H1 (cell line): ENCODE results near the gene KIF25. TPM values are rescaled to one million over a fixed set of nuclear protein-coding genes. Genes with fewer than 3 reads are reported as not detected.

ENCODE experiments used
- CTCF ChIA-PET: fragments of 300-600 bp; sonication (Branson Sonifier 250); formaldehyde crosslinking; loops from one replicate; lab custom pipeline; 2021; ENCODE audit not compliant: partially characterized antibody; lab: Charles Lee
- POLR2A ChIA-PET: fragments of 300-600 bp; sonication (Branson Sonifier 250); formaldehyde crosslinking; loops from one replicate; lab custom pipeline; 2021; ENCODE audit warnings: inconsistent platforms; ENCODE audit not compliant: partially characterized antibody; lab: Charles Lee
- DNase-seq, 2 experiments: peaks; one replicate each; pipeline versions ENCODE4 v3.0.0 to v3.0.0-alpha.2; 2010 to 2022; ENCODE audit warnings: low spot score in 2 of 2, low read depth in 1 of 2, mixed read lengths in 1 of 2
- FAIRE-seq: peaks from 2 replicates; lab custom pipeline; 2011; peaks lifted over from hg19 to GRCh38; lab: Jason Lieb, UNC
- H2AFZ ChIP-seq: 2 replicates; pipeline ENCODE4 v1.8.1; 2012; ENCODE audit warnings: low read length, inconsistent platforms
- H2AK5ac ChIP-seq: 2 replicates; pipeline ENCODE4 v1.6.1; 2013; ENCODE audit warnings: low read depth, low read length
- H2BK120ac ChIP-seq: replicated peaks from 2 replicates; pipeline ENCODE3; 2013; ENCODE audit warnings: low read depth, low read length, inconsistent platforms
- H2BK12ac ChIP-seq: 2 replicates; pipeline ENCODE4 v1.6.1; 2013; ENCODE audit warnings: low read depth, low read length
- H2BK15ac ChIP-seq: 2 replicates; pipeline ENCODE4 v1.6.1; 2013; ENCODE audit warnings: low read length
- H2BK20ac ChIP-seq: 2 replicates; pipeline ENCODE4 v1.6.1; 2013; ENCODE audit warnings: low read length
- H2BK5ac ChIP-seq: 2 replicates; pipeline ENCODE4 v1.6.1; 2013; ENCODE audit warnings: low read depth, low read length
- H3K14ac ChIP-seq: 2 replicates; pipeline ENCODE4 v1.6.1; 2013; ENCODE audit warnings: inconsistent platforms; ENCODE audit not compliant: insufficient read length
- H3K18ac ChIP-seq: 2 replicates; pipeline ENCODE4 v1.6.1; 2013; ENCODE audit warnings: low read length; ENCODE audit errors: extremely low read depth
- H3K23ac ChIP-seq: 2 replicates; pipeline ENCODE4 v1.6.1; 2013; ENCODE audit warnings: inconsistent platforms; ENCODE audit not compliant: insufficient read length
- H3K23me2 ChIP-seq: 2 replicates; pipeline ENCODE4 v1.6.1; 2013; ENCODE audit warnings: low read depth, low read length
- H3K27ac ChIP-seq: 2 replicates; pipeline ENCODE4 v1.6.1; 2011; ENCODE audit warnings: low read depth, low read length, inconsistent platforms
- H3K27me3 ChIP-seq, 4 experiments: replicated peaks in 1 of 4; 1 replicate in 1 of 4; 2 replicates in 3 of 4; pipeline versions ENCODE4 v1.6.1 to v1.8.1; 2011 to 2013; ENCODE audit warnings: low read length in 3 of 4, mild to moderate bottlenecking in 3 of 4, inconsistent platforms in 2 of 4, mixed read lengths in 2 of 4, moderate library complexity in 1 of 4; ENCODE audit not compliant: control insufficient read depth in 3 of 4, insufficient read depth in 3 of 4; ENCODE audit errors: extremely low read depth in 1 of 4
- H3K36me3 ChIP-seq, 4 experiments: 2 replicates each; pipeline versions ENCODE4 v1.6.1 to v1.8.1; 2011 to 2013; ENCODE audit warnings: mild to moderate bottlenecking in 4 of 4, low read length in 3 of 4, moderate library complexity in 2 of 4, control low read depth in 1 of 4, inconsistent platforms in 1 of 4; ENCODE audit not compliant: insufficient read depth in 4 of 4, control insufficient read depth in 2 of 4
- H3K4ac ChIP-seq: replicated peaks from 2 replicates; pipeline ENCODE3; 2013; ENCODE audit warnings: low read length, low read depth, mixed read lengths, inconsistent platforms; ENCODE audit not compliant: insufficient read length
- H3K4me1 ChIP-seq, 4 experiments: replicated peaks in 1 of 4; 1 replicate in 1 of 4; 2 replicates in 3 of 4; pipeline versions ENCODE4 v1.6.1 to v1.8.1; 2011 to 2013; ENCODE audit warnings: low read length in 3 of 4, inconsistent platforms in 2 of 4, mixed read lengths in 1 of 4; ENCODE audit not compliant: insufficient read depth in 4 of 4, control insufficient read depth in 3 of 4
- H3K4me2 ChIP-seq, 2 experiments: 2 replicates each; pipeline versions ENCODE4 v1.6.1 to v1.8.1; 2011 to 2013; ENCODE audit warnings: low read depth in 2 of 2, low read length in 2 of 2, control low read depth in 1 of 2, inconsistent platforms in 1 of 2, mild to moderate bottlenecking in 1 of 2; ENCODE audit not compliant: insufficient read depth in 1 of 2
- H3K4me3 ChIP-seq, 4 experiments: fragments of 200-600, 300-600 bp in 1 of 4; sonication (generic), shearing (Covaris generic), sonication (Bioruptor Twin) in 1 of 4; 2 replicates each; pipeline versions ENCODE4 v1.5.1 to v1.8.1; 2011 to 2016; ENCODE audit warnings: low read length in 4 of 4, low read depth in 3 of 4, control low read depth in 2 of 4, inconsistent platforms in 2 of 4, mild to moderate bottlenecking in 2 of 4, mixed read lengths in 1 of 4, moderate library complexity in 1 of 4; ENCODE audit not compliant: insufficient read depth in 2 of 4; ENCODE audit errors: extremely low read depth in 1 of 4
- H3K56ac ChIP-seq: replicated peaks from 2 replicates; pipeline ENCODE3; 2013; ENCODE audit warnings: low read depth, mild to moderate bottlenecking, mixed read lengths, low read length, inconsistent platforms; ENCODE audit not compliant: insufficient read length
- H3K79me1 ChIP-seq: 2 replicates; pipeline ENCODE4 v1.6.1; 2013; ENCODE audit warnings: low read depth, low read length, control low read depth
- H3K79me2 ChIP-seq, 2 experiments: 2 replicates each; pipeline versions ENCODE4 v1.6.1 to v1.8.1; 2012 to 2013; ENCODE audit warnings: low read length in 2 of 2, mild to moderate bottlenecking in 2 of 2, inconsistent platforms in 1 of 2; ENCODE audit not compliant: insufficient read depth in 2 of 2, control insufficient read depth in 1 of 2
- H3K9ac ChIP-seq, 4 experiments: replicated peaks in 1 of 4; 1 replicate in 1 of 4; 2 replicates in 3 of 4; pipeline versions ENCODE4 v1.6.1 to v1.8.1; 2011 to 2013; ENCODE audit warnings: low read depth in 3 of 4, low read length in 3 of 4, control low read depth in 2 of 4, mild to moderate bottlenecking in 2 of 4, moderate library complexity in 2 of 4, inconsistent platforms in 1 of 4; ENCODE audit errors: extremely low read depth in 1 of 4
- H3K9me3 ChIP-seq, 2 experiments: 2 replicates each; pipeline versions ENCODE4 v1.6.1 to v1.8.1; 2012 to 2013; ENCODE audit warnings: mild to moderate bottlenecking in 2 of 2, moderate library complexity in 2 of 2, control low read depth in 1 of 2, inconsistent platforms in 1 of 2, low read depth in 1 of 2, low read length in 1 of 2, mixed read lengths in 1 of 2; ENCODE audit not compliant: insufficient read depth in 2 of 2
- H4K20me1 ChIP-seq, 2 experiments: replicated peaks in 1 of 2; 2 replicates each; pipeline versions ENCODE3 to v1.8.1; 2011 to 2013; ENCODE audit warnings: inconsistent platforms in 2 of 2, low read length in 2 of 2, mild to moderate bottlenecking in 1 of 2; ENCODE audit not compliant: insufficient read depth in 2 of 2, control insufficient read depth in 1 of 2
- H4K5ac ChIP-seq: 2 replicates; pipeline ENCODE4 v1.6.1; 2013; ENCODE audit warnings: low read length, low read depth, mixed read lengths, inconsistent platforms; ENCODE audit not compliant: insufficient read length
- H4K8ac ChIP-seq: 2 replicates; pipeline ENCODE4 v1.8.0; 2013; ENCODE audit warnings: mild to moderate bottlenecking, moderate library complexity, low read length, inconsistent platforms; ENCODE audit not compliant: insufficient read depth; ENCODE audit errors: extremely low read depth
- H4K91ac ChIP-seq: replicated peaks from 2 replicates; pipeline ENCODE3; 2013; ENCODE audit warnings: low read length, mixed read lengths, inconsistent platforms; ENCODE audit not compliant: insufficient read length
- JUND ChIP-seq: IDR thresholded peaks from 2 replicates; pipeline ENCODE4 v1.6.1; 2011; ENCODE audit warnings: mild to moderate bottlenecking, improper control_type of control experiment, low read length
- PHF8 ChIP-seq: fragments of 200-600 bp; sonication (generic); conservative IDR thresholded peaks from 2 replicates; pipeline ENCODE4 v1.7.1; 2012; ENCODE audit warnings: low read depth, mild to moderate bottlenecking, inconsistent platforms, low read length, moderate library complexity
- RNF2 ChIP-seq: fragments of 200-900, 300-1000 bp; sonication (generic); IDR thresholded peaks from 2 replicates; pipeline ENCODE4 v1.7.1; 2016; ENCODE audit warnings: borderline replicate concordance, low read depth, mild to moderate bottlenecking, antibody characterized with exemption, low read length; ENCODE audit not compliant: poor library complexity, severe bottlenecking; ENCODE audit errors: missing control alignments
- WGBS, 2 experiments: shearing (Covaris generic) in 1 of 2; methylation state at CpG; one replicate each; pipeline versions ENCODE4 v1.1.6 to v1.1.7; 2013 to 2015; ENCODE audit warnings: low lambda C conversion rate in 2 of 2, mixed read lengths in 2 of 2, inconsistent platforms in 1 of 2, low coverage in 1 of 2, missing lambda C conversion rate in 1 of 2; ENCODE audit not compliant: insufficient replicate concordance in 2 of 2, insufficient coverage in 1 of 2, insufficient read length in 1 of 2; ENCODE audit errors: extremely low coverage in 1 of 2, missing lambda C conversion rate in 1 of 2; 5-methylcytosine and 5-hydroxymethylcytosine counted together
- polyA plus RNA-seq, 7 experiments: library from polyadenylated mRNA; depleted of rRNA in 3 of 7; stranded (reverse) in 5 of 7; unstranded in 2 of 7; fragments of >200 nt in 5 of 7; fragments of 200-250 nt in 2 of 7; gene quantifications; 1 replicate in 5 of 7; 2 replicates in 1 of 7; 4 replicates in 1 of 7; pipeline versions ENCODE4 v1.2.1 to v1.2.3, GENCODE V29; 2011 to 2013; ENCODE audit warnings: missing spikeins in 2 of 7, mixed read lengths in 2 of 7
- total RNA-seq: library from RNA; stranded (reverse); fragmentation: NEBNext Ultra II Directional; extraction: Animal tissue kit (Norgen Biotek cat#: 25700); gene quantifications from 2 replicates; pipeline ENCODE4 v1.2.1, GENCODE V29; 2021

The KIF25 gene
- total and polyA plus RNA-seq, 2 of the 8 experiments (the other 6 are each of a cell fraction or from before 2014, with no cell fraction given), result 1.5 to 2.0 TPM

GRCh38 chr6:168092541-168092940, 95.1 kb downstream of the KIF25 start:
- 80% methylated on average over 8 of the region's 8 CpGs; no CpG with 5 or more reads in 1 of the 2 experiments for WGBS, 2 experiments
- H3K36me3 ChIP-seq, result no peaks in the 10 kb centered on the region
- no peak overlapping the region for H3K18ac ChIP-seq
- H3K4me2 ChIP-seq, result no peak overlapping the region
- no peak overlapping the region for H3K9ac ChIP-seq
- FAIRE-seq (no peak), DNase-seq (no peak)
- no peak overlapping the region for H2BK20ac ChIP-seq
- H3K79me1 ChIP-seq, result no peaks in the 10 kb centered on the region
- peaks cover 0 to 23% (median 13%) of the 10 kb centered on the region in 4 experiments; a peak in 6 of 7 replicates for H3K4me1 ChIP-seq
- no peak overlapping the region for H2AK5ac ChIP-seq
- peaks cover 0 to 2% (median 0%) of the 10 kb centered on the region in 4 experiments; a peak in 2 of 7 replicates for H3K27me3 ChIP-seq
- H3K23me2 ChIP-seq, result no peaks in the 10 kb centered on the region
- no peak overlapping the region for H2BK5ac ChIP-seq
- H3K27ac ChIP-seq, result no peak overlapping the region
- no peak overlapping the region for H2BK15ac ChIP-seq
- no peak overlapping the region for H2AFZ ChIP-seq
- H3K23ac ChIP-seq, result no peak overlapping the region
- H3K9me3 ChIP-seq, result no peaks in the 10 kb centered on the region
- H3K4ac ChIP-seq, result no peak overlapping the region
- no peak overlapping the region for H4K5ac ChIP-seq
- H4K20me1 ChIP-seq, result no peaks in the 10 kb centered on the region
- no peaks in the 10 kb centered on the region for H3K79me2 ChIP-seq
- no peak overlapping the region for H4K8ac ChIP-seq
- 0 out of 2 replicates have a peak overlapping the region, but pooled peaks have one; percentile 9 for H2BK12ac ChIP-seq
- no peak overlapping the region for H3K14ac ChIP-seq
- H3K4me3 ChIP-seq, result no peak overlapping the region
- TF ChIP-seq PHF8, result no peak
- no peak for TF ChIP-seq JUND
- no peak for TF ChIP-seq RNF2
- TF ChIP-seq, all 59 proteins: peak for 0
- CTCF ChIA-PET, result interaction anchor here (1.0 to 1.4 kb wide), 3 partner anchors 9 to 33 kb away, joined by 3 read pairs; no protein-coding TSS in a partner anchor
- Histone ChIP-seq H3K56ac (no peak overlapping the region), H2BK120ac (no peak overlapping the region), H4K91ac (no peak overlapping the region)
- POLR2A ChIA-PET, result no interaction called here
